Transverse colon (tissue), 4 donors: ENCODE data around the gene CDKAL1.

Source experiments
- EP300 ChIP-seq: sonication (generic); formaldehyde crosslinking; IDR thresholded peaks from one replicate; pipeline ENCODE4 v1.6.1; 2017; ENCODE audit warnings: antibody characterized with exemption, low read depth
- POLR2A ChIP-seq: fragments of 450-650 bp; IDR thresholded peaks from one replicate; pipeline ENCODE4 v1.6.1; 2016; ENCODE audit warnings: antibody characterized with exemption, mild to moderate bottlenecking, moderate library complexity
- POLR2AphosphoS5 ChIP-seq, 3 donors: sonication (generic); formaldehyde crosslinking; IDR thresholded peaks; one replicate each; pipeline ENCODE4 v1.6.1; 2016; ENCODE audit warnings: antibody characterized with exemption in 3 of 3
- TF ChIP-seq, protein P1 (sequence below), 5 experiments: fragments of 200-600 bp in 3 of 5; fragments of 450-650 bp in 2 of 5; sonication (generic) in 3 of 5; IDR thresholded peaks; 1 replicate in 2 of 5; 2 replicates in 3 of 5; pipeline ENCODE4 v1.5.1; 2016 to 2017; ENCODE audit warnings: antibody characterized with exemption in 5 of 5, inconsistent platforms in 3 of 5, mild to moderate bottlenecking in 2 of 5, moderate library complexity in 1 of 5

DNA sequence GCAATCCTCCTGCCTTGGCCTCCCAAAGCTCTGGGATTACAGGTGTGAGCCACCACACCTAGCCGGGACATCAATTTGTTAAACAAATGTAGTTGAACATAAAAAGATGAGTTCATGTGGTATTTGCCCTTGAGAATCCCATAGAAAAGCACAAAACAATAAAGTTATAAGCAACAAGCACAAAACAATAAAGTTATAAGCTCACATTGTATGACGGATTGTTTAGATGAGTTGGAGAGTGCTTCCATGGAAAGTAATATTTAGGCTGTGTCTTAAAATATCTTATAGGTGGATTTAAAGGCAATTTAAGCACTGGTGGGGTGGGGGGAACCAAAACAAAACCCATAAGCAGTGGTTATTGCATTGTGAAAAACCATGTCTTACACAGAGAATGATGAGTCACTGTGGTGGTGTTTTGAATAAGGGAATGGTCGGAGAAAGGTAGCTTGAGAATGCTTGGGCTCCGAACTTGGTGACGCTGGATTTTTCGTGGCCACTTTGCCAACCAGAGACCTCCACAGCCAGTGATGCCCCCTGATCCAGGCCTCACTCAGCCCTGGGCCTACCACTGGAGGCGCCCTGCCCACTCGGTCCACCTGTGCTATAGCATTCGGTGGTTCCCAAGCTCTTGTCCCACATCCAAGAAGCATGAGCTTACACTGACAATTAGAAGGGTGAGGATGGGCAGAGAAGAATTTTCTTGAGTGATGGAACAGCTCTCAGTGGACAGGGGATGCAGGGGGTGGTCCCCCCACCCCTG lies 256.0 kb downstream of the CDKAL1 start:
- TF ChIP-seq, protein P1, sequence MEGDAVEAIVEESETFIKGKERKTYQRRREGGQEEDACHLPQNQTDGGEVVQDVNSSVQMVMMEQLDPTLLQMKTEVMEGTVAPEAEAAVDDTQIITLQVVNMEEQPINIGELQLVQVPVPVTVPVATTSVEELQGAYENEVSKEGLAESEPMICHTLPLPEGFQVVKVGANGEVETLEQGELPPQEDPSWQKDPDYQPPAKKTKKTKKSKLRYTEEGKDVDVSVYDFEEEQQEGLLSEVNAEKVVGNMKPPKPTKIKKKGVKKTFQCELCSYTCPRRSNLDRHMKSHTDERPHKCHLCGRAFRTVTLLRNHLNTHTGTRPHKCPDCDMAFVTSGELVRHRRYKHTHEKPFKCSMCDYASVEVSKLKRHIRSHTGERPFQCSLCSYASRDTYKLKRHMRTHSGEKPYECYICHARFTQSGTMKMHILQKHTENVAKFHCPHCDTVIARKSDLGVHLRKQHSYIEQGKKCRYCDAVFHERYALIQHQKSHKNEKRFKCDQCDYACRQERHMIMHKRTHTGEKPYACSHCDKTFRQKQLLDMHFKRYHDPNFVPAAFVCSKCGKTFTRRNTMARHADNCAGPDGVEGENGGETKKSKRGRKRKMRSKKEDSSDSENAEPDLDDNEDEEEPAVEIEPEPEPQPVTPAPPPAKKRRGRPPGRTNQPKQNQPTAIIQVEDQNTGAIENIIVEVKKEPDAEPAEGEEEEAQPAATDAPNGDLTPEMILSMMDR (IDR thresholded peaks at IDR 0.05), result no peak
- TF ChIP-seq POLR2AphosphoS5 (IDR thresholded peaks at IDR 0.05) (no peak), EP300 (no peak), POLR2A (no peak)
